ENCODE measurements around the gene CERS1.

- TF ChIP-seq, protein P1, sequence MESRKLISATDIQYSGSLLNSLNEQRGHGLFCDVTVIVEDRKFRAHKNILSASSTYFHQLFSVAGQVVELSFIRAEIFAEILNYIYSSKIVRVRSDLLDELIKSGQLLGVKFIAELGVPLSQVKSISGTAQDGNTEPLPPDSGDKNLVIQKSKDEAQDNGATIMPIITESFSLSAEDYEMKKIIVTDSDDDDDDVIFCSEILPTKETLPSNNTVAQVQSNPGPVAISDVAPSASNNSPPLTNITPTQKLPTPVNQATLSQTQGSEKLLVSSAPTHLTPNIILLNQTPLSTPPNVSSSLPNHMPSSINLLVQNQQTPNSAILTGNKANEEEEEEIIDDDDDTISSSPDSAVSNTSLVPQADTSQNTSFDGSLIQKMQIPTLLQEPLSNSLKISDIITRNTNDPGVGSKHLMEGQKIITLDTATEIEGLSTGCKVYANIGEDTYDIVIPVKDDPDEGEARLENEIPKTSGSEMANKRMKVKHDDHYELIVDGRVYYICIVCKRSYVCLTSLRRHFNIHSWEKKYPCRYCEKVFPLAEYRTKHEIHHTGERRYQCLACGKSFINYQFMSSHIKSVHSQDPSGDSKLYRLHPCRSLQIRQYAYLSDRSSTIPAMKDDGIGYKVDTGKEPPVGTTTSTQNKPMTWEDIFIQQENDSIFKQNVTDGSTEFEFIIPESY (IDR thresholded peaks at IDR 0.05; ENCODE audit: extremely low read depth, insufficient replicate concordance, low read length): no peak
- TF ChIP-seq POLR2A (IDR thresholded peaks at IDR 0.05; ENCODE audit: borderline replicate concordance, extremely low read depth, insufficient read depth, insufficient read length) (no peak), CEBPB (IDR thresholded peaks at IDR 0.05; ENCODE audit: low read depth) (no peak), CTCF (IDR thresholded peaks at IDR 0.05 in 2 of 3, conservative IDR thresholded peaks at IDR 0.05 in 1 of 3; ENCODE audit: borderline replicate concordance in 1 of 3, insufficient read depth in 1 of 3, low read depth in 2 of 3, low read length in 2 of 3) (no peak), POLR2AphosphoS5 (IDR thresholded peaks at IDR 0.05; ENCODE audit: low read depth, low read length) (no peak), YY1 (IDR thresholded peaks at IDR 0.05; ENCODE audit: extremely low read depth, insufficient replicate concordance, low read depth, low read length) (no peak), SIN3A (IDR thresholded peaks at IDR 0.05; ENCODE audit: low read depth) (no peak)
These were observed 16.9 kb downstream of the CERS1 start for GRCh38 chr19:18878858-18879578.

All from HCT116 (cell line).